GM12892 (cell line): ENCODE measurements around the gene NOM1.

Experiments
- DNase-seq: peaks from one replicate; pipeline ENCODE4 v3.0.0; 2011; ENCODE audit not compliant: insufficient read length
- FAIRE-seq: peaks from 2 replicates; lab custom pipeline; 2011; peaks lifted over from hg19 to GRCh38; lab: Jason Lieb, UNC
- POLR2A ChIP-seq: IDR thresholded peaks from 2 replicates; pipeline ENCODE4 v1.6.1; 2011; ENCODE audit warnings: low read depth, low read length, control low read depth
- POLR2AphosphoS5 ChIP-seq: IDR thresholded peaks from 2 replicates; pipeline ENCODE4 v1.6.1; 2011; ENCODE audit warnings: low read depth, low read length, control low read depth
- TAF1 ChIP-seq: IDR thresholded peaks from 2 replicates; pipeline ENCODE4 v1.6.1; 2011; ENCODE audit warnings: low read depth, mild to moderate bottlenecking, control low read depth, low read length, borderline replicate concordance

Gene NOM1

DNA sequence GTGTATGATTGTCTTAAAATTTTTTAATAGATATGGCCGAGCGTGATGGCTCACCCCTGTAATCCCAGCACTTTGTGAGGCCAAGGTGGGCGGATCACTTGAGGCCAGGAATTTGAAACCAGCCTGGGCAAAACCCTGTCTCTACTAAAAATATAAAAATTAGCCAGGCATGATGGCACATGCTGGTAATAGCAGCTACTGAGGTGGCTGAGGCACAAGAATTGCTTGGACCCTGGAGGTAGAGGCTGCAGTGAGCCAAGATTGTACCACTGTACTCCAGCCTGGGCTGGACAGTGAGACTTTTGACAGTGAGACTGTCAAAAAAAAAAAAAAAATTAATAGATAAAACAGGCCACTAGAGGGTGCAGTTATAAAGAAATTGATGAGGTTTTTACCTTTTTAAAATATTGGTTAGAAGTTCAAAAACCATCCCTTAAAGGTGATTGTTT is 20.5 kb downstream of the NOM1 start:
- no peak for FAIRE-seq
- TF ChIP-seq TAF1, result no peak
- TF ChIP-seq POLR2A, result no peak
- TF ChIP-seq POLR2AphosphoS5, result no peak
- DNase-seq, result no peak

DNA sequence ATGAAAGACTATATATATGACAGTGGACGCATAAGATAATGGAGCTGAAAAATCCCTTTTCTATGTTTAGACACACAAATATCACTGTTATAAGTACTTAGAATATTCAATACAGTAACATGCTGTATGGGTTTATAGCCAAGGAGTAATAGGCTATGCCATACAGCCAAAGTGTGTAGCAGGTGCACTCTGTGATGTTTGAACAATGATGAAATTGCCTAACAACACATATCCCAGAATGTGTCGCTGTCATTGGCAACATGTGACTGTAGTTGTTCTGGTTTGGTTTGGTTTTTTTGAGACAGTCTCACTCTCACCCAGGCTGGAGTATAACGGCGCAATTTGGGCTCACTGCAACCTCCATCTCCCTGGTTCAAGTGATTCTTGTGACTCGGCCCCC is 26.1 kb downstream of the NOM1 start:
- FAIRE-seq, result no peak
- TF ChIP-seq POLR2A (no peak), POLR2AphosphoS5 (no peak), TAF1 (no peak)
- no peak for DNase-seq

DNA sequence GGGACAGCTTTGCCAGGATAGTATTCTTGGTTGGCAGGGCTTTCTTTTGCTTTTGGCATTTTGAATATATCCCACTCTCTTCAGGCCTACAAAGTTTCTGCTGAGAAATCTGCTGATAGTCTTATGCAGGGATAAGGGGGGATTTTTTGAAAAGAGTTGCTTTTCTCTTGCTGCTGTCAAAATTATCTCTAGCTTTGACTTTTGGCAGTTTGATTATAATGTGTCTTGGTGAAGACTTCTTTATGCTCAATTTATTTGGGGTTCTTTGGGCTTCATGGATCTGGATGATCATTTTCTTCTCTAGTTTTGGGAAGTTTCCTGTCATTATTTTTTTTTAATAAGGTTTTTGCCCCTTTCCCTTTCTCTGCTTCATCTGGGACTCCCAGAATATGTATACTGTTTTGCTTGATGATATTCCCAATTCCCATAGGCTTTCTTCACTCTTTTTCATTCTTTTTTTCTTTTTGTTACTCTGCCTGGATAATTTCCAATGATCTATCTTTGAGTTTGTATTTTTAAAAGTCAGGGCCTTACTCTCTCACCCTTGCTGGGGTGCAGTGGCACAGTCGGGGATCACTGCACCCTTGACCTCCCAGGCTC is 29.6 kb downstream of the NOM1 start:
- FAIRE-seq, result no peak
- TF ChIP-seq POLR2A (no peak), TAF1 (no peak), POLR2AphosphoS5 (no peak)
- DNase-seq, result no peak

DNA sequence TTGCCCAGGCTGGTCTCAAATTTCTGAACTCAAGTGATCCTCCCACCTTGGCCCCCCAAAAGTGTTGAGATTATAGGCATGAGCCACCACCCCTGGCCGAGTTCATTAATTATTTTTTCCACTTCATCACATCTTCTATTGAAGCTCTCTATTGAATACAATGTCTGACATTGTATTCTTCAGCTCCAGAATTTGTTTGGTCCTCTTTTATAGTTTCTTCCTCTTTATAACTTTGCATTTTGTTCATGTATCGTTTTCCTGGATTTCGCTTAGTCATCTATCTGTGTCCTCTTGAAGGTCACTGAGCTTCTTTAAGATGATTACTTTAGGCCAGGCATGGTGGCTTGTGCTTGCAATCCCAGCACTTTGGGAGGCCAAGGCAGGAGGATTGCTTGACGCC is 30.2 kb downstream of the NOM1 start:
- DNase-seq (no peak), FAIRE-seq (no peak)
- TF ChIP-seq TAF1, result no peak
- no peak for TF ChIP-seq POLR2A
- TF ChIP-seq POLR2AphosphoS5, result no peak

DNA sequence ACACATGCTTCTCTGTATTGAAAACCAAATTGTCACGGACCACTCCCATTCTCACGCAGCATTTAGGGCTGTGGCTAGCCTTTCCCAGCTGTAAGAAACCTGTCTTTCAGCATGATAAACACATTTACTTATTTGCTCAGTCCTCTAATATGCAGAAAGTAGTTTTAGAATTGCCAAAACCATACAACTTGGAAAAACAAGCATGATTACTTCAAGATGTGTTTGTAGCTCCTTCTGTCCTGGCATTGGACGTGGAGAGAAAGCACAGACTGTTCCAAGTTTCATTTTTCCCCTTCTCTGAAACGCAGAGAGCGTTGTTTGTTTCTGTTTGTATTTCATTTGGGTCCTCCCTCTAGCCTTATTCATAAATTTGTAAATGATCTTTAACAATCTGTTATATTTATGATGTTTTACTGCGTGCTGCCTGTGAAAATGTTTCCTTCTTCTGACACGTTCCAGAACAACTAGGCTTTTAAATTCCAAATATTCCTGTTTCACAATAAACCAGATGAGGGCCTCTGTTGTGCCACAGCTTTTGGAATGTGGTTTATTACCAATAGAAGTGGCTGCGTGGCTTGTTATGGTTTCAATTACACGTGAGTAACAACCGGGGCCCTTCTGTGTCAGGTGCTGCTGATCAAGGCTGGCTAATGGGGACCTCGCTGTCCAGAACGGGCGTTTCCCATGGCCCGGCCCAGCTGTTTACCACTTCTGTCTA is 34.8 kb downstream of the NOM1 start:
- TF ChIP-seq TAF1 (no peak), POLR2AphosphoS5 (no peak), POLR2A (no peak)
- FAIRE-seq (no peak), DNase-seq (no peak)

DNA sequence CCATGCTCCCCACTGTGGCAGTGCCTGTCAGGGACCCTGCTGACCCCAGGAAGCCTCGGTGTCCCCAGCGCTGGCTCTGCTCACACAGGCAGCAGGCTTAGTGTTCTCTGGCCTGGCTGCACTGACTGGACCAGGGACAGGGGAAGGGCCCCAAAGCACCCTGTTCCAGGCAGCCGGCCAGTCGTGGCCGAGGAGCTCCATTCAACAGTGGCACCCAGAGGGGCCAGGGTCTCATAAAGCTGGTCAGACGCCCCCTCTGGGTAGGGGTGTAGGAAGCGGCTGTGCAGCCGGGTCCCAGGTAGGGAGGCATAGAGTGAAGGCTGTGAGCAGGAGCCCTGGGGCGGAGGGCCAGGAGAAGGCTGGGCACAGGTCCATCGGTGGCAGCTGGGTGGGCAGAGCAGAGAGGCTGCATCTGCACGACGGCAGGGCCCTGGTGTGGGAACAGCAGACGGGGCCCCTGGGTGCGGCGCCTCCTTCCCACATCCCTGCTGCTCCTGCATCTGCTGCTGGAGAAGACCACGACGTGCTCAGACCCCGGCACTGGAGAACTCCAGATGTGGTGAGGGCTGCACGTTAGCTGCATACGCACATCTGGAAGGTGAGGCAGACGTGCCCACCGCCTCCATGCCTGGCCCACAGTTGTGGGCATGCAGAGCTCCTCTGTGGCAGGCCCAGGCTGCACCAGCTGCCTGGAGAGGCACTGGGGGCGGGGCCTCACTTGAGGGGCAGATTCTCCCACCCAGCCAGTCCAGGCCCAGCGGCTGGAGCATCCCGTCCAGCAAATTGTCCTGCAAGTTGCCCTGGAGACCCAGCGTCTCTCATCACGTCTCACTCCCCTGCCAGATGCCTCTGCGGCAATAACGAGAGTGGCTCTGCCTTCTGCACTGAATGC is 35.8 kb downstream of the NOM1 start:
- DNase-seq, result no peak
- FAIRE-seq, result no peak

DNA sequence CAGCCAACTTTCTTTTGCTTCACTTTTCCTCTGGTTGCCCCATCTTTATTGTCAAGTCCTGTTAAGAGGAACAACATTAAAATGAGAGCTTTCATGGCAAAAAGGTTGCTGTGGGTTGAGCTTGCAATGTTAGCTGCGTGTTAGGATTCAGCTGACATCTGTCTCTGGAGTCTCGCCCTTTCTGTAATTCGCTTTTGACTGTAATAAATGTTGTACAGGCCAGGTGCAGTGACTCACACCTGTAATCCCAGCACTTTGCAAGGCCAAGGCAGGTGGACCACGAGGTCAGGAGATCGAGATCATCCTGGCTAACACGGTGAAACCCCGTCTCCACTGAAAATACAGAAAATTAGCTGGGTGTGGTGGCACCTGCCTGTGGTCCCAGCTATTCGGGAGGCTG is 36.9 kb downstream of the NOM1 start:
- FAIRE-seq (no peak), DNase-seq (no peak)
- TF ChIP-seq POLR2A (no peak), TAF1 (no peak), POLR2AphosphoS5 (no peak)

More for the DNA sequence above, 35.8 kb downstream of the NOM1 start:
- TF ChIP-seq TAF1, result no peak
- no peak for TF ChIP-seq POLR2AphosphoS5
- TF ChIP-seq POLR2A, result no peak

DNA sequence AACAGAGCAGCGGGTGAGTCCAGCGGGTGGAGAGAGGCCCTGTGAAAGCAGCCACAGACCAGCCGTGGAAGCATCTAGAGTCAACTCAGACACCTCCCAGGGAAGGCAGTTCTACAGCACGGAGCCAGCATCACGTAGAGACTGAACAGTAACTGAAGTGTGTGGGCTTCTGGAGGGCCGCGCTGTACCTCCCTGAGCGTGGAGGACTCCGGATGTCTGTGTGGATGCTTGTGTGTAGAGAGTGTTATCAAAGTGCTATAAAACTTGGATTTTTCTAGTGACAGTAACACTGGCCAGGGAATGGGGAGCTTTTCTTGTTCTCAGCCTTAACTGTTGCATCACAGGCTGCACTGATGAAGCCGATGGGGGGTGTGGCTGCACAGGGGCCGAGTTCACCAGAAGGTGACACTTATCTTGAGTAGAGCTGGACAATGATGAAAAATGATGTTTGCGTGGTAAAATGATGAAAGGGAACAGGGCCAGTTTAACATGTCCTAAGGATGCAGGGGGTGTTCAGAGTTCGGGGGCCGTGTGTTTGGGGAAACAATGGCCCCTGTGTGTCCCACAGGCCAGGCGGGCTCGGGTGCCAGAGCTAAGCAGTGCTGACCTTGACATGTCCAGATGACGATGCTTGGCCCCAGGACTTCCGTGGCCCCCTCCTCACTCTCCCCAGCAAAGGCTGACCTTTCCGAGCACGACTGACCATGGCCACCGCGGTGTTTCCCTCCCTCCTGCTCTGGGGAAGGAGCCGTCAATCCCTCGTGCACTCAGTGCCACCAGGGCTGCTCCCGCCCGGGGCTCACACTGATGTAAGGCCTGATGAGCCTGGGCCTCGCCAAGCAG is 39.1 kb downstream of the NOM1 start:
- TF ChIP-seq POLR2AphosphoS5 (no peak), POLR2A (no peak), TAF1 (no peak)
- DNase-seq (no peak), FAIRE-seq (no peak)

DNA sequence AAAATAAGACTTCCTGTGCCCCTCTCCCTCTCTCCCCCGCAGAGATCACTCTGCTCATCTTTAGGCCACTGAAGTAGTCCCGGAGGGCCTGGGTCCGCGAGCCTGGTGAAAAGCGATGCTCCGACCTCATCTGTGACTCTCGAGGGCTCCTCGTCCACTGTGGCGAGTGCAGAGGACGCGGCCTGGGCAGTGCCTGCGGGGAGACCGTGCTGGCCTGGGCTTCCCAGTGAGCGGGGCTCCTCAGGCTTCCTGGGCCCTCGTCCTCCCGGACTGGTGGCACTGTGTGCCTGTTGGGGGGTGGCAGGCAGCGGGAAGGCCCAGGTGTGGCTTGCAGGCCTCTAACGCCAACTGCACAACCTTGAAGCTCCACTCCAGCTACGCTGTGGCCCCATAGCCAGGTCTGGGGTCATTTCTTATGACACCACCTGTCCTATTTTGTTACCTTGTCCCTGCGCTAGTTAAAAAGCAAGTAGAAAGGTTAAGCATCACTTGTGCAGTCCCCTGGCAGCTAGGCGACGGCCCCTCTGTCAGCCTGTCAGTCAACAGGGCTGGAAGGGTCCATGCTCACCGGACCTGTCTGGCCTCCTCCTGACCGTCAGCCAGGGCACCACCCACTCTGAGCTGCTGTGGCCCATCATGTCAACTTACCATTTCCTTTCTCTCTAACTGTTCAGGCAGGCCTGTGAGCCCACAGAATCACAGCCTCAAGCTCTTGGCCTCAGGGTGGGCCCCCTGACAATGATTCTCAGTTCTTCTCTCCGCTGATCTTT is 40.4 kb downstream of the NOM1 start:
- DNase-seq (no peak), FAIRE-seq (no peak)
- no peak for TF ChIP-seq POLR2A
- TF ChIP-seq POLR2AphosphoS5, result no peak
- no peak for TF ChIP-seq TAF1
